SK-N-SH (cell line): ENCODE data around the gene SLC22A5.

Source experiments
- EP300 ChIP-seq, 2 experiments: IDR thresholded peaks; 2 replicates each; pipeline versions ENCODE4 v1.4.0 to v1.6.1; 2012; ENCODE audit warnings: borderline replicate concordance in 1 of 2, low read depth in 1 of 2, low read length in 1 of 2
- FOXM1 ChIP-seq: IDR thresholded peaks from 2 replicates; pipeline ENCODE4 v1.4.0; 2012; ENCODE audit warnings: low read depth, mild to moderate bottlenecking
- JUND ChIP-seq: IDR thresholded peaks from 2 replicates; pipeline ENCODE4 v1.4.0; 2012
- NFIC ChIP-seq: IDR thresholded peaks from 2 replicates; pipeline ENCODE4 v1.4.0; 2012; ENCODE audit warnings: borderline replicate concordance
- POLR2AphosphoS5 ChIP-seq: IDR thresholded peaks from 2 replicates; pipeline ENCODE4 v1.6.1; 2012; ENCODE audit warnings: low read depth, low read length
- TAF1 ChIP-seq: IDR thresholded peaks from 2 replicates; pipeline ENCODE4 v1.6.1; 2012; ENCODE audit warnings: low read depth, mild to moderate bottlenecking, low read length, moderate library complexity, borderline replicate concordance
- TEAD4 ChIP-seq: IDR thresholded peaks from 2 replicates; pipeline ENCODE4 v1.4.0; 2012; ENCODE audit warnings: mild to moderate bottlenecking, borderline replicate concordance; ENCODE audit not compliant: insufficient read depth
- TF ChIP-seq, protein P1 (sequence below): fragments of 200-600 bp; sonication (generic); IDR thresholded peaks from 2 replicates; pipeline ENCODE4 v1.6.1; 2017; ENCODE audit warnings: antibody characterized with exemption, mild to moderate bottlenecking, moderate library complexity
- TF ChIP-seq, protein P2 (sequence below): IDR thresholded peaks from 2 replicates; pipeline ENCODE4 v1.6.1; 2012; ENCODE audit warnings: mild to moderate bottlenecking, low read depth, low read length, moderate library complexity
- TF ChIP-seq, protein P3 (sequence below): IDR thresholded peaks from 2 replicates; pipeline ENCODE4 v1.4.0; 2012; ENCODE audit warnings: low read depth, borderline replicate concordance
- TF ChIP-seq, protein P4 (sequence below): IDR thresholded peaks from 2 replicates; pipeline ENCODE4 v1.4.0; 2012; ENCODE audit warnings: low read depth
- TF ChIP-seq, protein P5 (sequence below): fragments of 150-350 bp; IDR thresholded peaks from 2 replicates; pipeline ENCODE4 v1.6.1; 2017; ENCODE audit warnings: antibody characterized with exemption, low read length, low read depth, borderline replicate concordance

DNA sequence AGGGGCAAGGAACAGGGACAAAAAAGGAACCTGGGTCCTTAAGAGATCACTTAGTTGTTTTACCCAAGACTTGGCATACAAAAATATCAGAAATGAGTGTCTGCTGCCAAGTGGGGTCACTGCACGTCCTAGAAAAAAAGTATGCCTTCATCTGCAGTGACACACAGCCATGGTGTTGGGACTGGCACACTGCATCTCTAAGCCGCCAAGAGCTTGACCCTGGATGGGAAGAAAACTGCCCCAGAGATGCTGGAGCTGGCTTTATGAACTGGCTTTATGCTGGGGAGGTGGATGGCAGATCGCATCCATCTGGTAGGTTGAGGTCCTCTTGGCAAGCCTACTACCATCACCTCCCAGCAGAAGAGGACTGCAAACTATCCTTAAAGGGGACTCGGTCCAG lies 69.4 kb downstream of the SLC22A5 start:
- TF ChIP-seq, protein P1, sequence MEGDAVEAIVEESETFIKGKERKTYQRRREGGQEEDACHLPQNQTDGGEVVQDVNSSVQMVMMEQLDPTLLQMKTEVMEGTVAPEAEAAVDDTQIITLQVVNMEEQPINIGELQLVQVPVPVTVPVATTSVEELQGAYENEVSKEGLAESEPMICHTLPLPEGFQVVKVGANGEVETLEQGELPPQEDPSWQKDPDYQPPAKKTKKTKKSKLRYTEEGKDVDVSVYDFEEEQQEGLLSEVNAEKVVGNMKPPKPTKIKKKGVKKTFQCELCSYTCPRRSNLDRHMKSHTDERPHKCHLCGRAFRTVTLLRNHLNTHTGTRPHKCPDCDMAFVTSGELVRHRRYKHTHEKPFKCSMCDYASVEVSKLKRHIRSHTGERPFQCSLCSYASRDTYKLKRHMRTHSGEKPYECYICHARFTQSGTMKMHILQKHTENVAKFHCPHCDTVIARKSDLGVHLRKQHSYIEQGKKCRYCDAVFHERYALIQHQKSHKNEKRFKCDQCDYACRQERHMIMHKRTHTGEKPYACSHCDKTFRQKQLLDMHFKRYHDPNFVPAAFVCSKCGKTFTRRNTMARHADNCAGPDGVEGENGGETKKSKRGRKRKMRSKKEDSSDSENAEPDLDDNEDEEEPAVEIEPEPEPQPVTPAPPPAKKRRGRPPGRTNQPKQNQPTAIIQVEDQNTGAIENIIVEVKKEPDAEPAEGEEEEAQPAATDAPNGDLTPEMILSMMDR, result no peak
- TF ChIP-seq, protein P2, sequence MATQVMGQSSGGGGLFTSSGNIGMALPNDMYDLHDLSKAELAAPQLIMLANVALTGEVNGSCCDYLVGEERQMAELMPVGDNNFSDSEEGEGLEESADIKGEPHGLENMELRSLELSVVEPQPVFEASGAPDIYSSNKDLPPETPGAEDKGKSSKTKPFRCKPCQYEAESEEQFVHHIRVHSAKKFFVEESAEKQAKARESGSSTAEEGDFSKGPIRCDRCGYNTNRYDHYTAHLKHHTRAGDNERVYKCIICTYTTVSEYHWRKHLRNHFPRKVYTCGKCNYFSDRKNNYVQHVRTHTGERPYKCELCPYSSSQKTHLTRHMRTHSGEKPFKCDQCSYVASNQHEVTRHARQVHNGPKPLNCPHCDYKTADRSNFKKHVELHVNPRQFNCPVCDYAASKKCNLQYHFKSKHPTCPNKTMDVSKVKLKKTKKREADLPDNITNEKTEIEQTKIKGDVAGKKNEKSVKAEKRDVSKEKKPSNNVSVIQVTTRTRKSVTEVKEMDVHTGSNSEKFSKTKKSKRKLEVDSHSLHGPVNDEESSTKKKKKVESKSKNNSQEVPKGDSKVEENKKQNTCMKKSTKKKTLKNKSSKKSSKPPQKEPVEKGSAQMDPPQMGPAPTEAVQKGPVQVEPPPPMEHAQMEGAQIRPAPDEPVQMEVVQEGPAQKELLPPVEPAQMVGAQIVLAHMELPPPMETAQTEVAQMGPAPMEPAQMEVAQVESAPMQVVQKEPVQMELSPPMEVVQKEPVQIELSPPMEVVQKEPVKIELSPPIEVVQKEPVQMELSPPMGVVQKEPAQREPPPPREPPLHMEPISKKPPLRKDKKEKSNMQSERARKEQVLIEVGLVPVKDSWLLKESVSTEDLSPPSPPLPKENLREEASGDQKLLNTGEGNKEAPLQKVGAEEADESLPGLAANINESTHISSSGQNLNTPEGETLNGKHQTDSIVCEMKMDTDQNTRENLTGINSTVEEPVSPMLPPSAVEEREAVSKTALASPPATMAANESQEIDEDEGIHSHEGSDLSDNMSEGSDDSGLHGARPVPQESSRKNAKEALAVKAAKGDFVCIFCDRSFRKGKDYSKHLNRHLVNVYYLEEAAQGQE, result no peak
- no peak for TF ChIP-seq EP300 (IDR thresholded peaks at IDR 0.05; ENCODE audit: borderline replicate concordance in 1 of 2, low read depth in 1 of 2, low read length in 1 of 2)
- TF ChIP-seq POLR2AphosphoS5, result no peak
- TF ChIP-seq JUND, result no peak
- TF ChIP-seq NFIC, result no peak
- no peak for TF ChIP-seq TAF1
- TF ChIP-seq FOXM1, result no peak
- TF ChIP-seq, protein P3, sequence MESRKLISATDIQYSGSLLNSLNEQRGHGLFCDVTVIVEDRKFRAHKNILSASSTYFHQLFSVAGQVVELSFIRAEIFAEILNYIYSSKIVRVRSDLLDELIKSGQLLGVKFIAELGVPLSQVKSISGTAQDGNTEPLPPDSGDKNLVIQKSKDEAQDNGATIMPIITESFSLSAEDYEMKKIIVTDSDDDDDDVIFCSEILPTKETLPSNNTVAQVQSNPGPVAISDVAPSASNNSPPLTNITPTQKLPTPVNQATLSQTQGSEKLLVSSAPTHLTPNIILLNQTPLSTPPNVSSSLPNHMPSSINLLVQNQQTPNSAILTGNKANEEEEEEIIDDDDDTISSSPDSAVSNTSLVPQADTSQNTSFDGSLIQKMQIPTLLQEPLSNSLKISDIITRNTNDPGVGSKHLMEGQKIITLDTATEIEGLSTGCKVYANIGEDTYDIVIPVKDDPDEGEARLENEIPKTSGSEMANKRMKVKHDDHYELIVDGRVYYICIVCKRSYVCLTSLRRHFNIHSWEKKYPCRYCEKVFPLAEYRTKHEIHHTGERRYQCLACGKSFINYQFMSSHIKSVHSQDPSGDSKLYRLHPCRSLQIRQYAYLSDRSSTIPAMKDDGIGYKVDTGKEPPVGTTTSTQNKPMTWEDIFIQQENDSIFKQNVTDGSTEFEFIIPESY, result no peak
- TF ChIP-seq TEAD4, result no peak
- TF ChIP-seq, protein P4, sequence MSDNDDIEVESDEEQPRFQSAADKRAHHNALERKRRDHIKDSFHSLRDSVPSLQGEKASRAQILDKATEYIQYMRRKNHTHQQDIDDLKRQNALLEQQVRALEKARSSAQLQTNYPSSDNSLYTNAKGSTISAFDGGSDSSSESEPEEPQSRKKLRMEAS, result no peak
- TF ChIP-seq, protein P5, sequence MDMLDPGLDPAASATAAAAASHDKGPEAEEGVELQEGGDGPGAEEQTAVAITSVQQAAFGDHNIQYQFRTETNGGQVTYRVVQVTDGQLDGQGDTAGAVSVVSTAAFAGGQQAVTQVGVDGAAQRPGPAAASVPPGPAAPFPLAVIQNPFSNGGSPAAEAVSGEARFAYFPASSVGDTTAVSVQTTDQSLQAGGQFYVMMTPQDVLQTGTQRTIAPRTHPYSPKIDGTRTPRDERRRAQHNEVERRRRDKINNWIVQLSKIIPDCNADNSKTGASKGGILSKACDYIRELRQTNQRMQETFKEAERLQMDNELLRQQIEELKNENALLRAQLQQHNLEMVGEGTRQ, result no peak
